Stimulated activated naive CD4-positive, alpha-beta T cell (primary cell): ENCODE measurements around the gene CELF2.
"Not testable (repeated sequence)": the region's sequence is repeated elsewhere in the genome, so short reads cannot be mapped to it uniquely, and the experiment has no call there.

Experiments used
- DNase-seq, 6 experiments: peaks; one replicate each; lab custom pipeline; 2025; lab: John Stamatoyannopoulos, UW

CELF2 gene

GRCh38 chr10:11017570-11018431, at the start of gene CELF2:
CELF2 (plus strand) TSS chr10:11017872; CDS start chr10:11018090, 218 bp downstream.
- peak in 5 of 6 experiments; percentile 30 to 50 (median 37) for DNase-seq

GRCh38 chr10:10968257-10968588, 49.4 kb upstream of the CELF2 start:
- no peak for DNase-seq

GRCh38 chr10:10973310-10973709, 44.4 kb upstream of the CELF2 start:
- DNase-seq = no peak

GRCh38 chr10:10975647-10976046, 42.0 kb upstream of the CELF2 start:
- no peak for DNase-seq

GRCh38 chr10:10976652-10977051, 41.0 kb upstream of the CELF2 start:
- no peak for DNase-seq

GRCh38 chr10:10977226-10977956, 40.3 kb upstream of the CELF2 start:
- no peak for DNase-seq

GRCh38 chr10:10977978-10978377, 39.7 kb upstream of the CELF2 start:
- DNase-seq = no peak

- no peak for DNase-seq
Observed at GRCh38 chr10:10985361-10985760, 32.3 kb upstream of the CELF2 start.

- no peak for DNase-seq
Observed at GRCh38 chr10:10986606-10987005, 31.1 kb upstream of the CELF2 start.

- no peak for DNase-seq
Observed at GRCh38 chr10:10987111-10987510, 30.6 kb upstream of the CELF2 start.

- DNase-seq = no peak
Observed at GRCh38 chr10:10989669-10990068, 28.0 kb upstream of the CELF2 start.

GRCh38 chr10:10991144-10991543, 26.5 kb upstream of the CELF2 start:
- DNase-seq = no peak

GRCh38 chr10:10992072-10992471, 25.6 kb upstream of the CELF2 start:
- DNase-seq = no peak

GRCh38 chr10:10992961-10993714, 24.5 kb upstream of the CELF2 start:
- DNase-seq = no peak

GRCh38 chr10:10993785-10994184, 23.9 kb upstream of the CELF2 start:
- no peak for DNase-seq

GRCh38 chr10:10994360-10994759, 23.3 kb upstream of the CELF2 start:
- no peak for DNase-seq

- no peak for DNase-seq
Observed at GRCh38 chr10:10995120-10995519, 22.6 kb upstream of the CELF2 start.

- no peak for DNase-seq
Observed at GRCh38 chr10:10996966-10997620, 20.6 kb upstream of the CELF2 start.

- DNase-seq = not testable (repeated sequence)
Observed at GRCh38 chr10:10999501-10999900, 18.2 kb upstream of the CELF2 start.

GRCh38 chr10:11002485-11002884, 15.2 kb upstream of the CELF2 start:
- no peak for DNase-seq

GRCh38 chr10:11002916-11003315, 14.8 kb upstream of the CELF2 start:
- no peak for DNase-seq

- DNase-seq = no peak
Observed at GRCh38 chr10:11003679-11004078, 14.0 kb upstream of the CELF2 start.
